HCT116 (cell line): ENCODE measurements around the gene LSAMP. TPM values are rescaled to one million over a fixed set of nuclear protein-coding genes. Genes with fewer than 3 reads are reported as not detected.

Source experiments
- ATAC-seq: fragments of 200-7000 bp; cut with Tn5 transposase; 2 replicates; pipeline ENCODE4 v1.9.1; 2020; ENCODE audit warnings: mild to moderate bottlenecking, moderate library complexity
- BruUV-seq: library from RNA; stranded (reverse); fragments of 400-500 nt; replicated peaks from 2 replicates; lab custom pipeline; 2021; lab: Mats Ljungman, UMichigan
- CTCF ChIA-PET: fragments of 300-600 bp; sonication (Branson Sonifier 250); formaldehyde crosslinking; loops from one replicate; lab custom pipeline; 2021; ENCODE audit warnings: antibody characterized with exemption; lab: Charles Lee
- POLR2A ChIA-PET: fragments of 300-600, 350-600 bp; sonication (Branson Sonifier 250); formaldehyde crosslinking; loops from one replicate; lab custom pipeline; 2021; ENCODE audit warnings: antibody characterized with exemption; lab: Charles Lee
- RAD21 ChIA-PET, 2 experiments: fragments of 300-600 bp; sonication (Branson Sonifier 250); formaldehyde crosslinking; loops; one replicate each; lab custom pipeline; 2023; ENCODE audit warnings: low total read pairs in 2 of 2; ENCODE audit not compliant: uncharacterized antibody in 2 of 2, unreplicated experiment in 2 of 2, low non-redundant PET in 1 of 2; lab: Charles Lee
- DNase-seq: peaks from one replicate; pipeline ENCODE4 v3.0.0-alpha.2; 2010; ENCODE audit warnings: low read depth, low spot score
- H2AFZ ChIP-seq: fragments of 200-600 bp; shearing (Covaris generic), sonication (generic); 2 replicates; pipeline ENCODE4 v1.6.1; 2017; ENCODE audit warnings: low read depth, mixed run types, mixed read lengths, antibody characterized with exemption, low read length; ENCODE audit not compliant: poor library complexity, severe bottlenecking
- H3K27ac ChIP-seq: 2 replicates; pipeline ENCODE4 v1.5.1; 2012; ENCODE audit warnings: low read depth, low read length
- H3K27me3 ChIP-seq: fragments of 200-600 bp; sonication (generic); 2 replicates; pipeline ENCODE4 v1.6.1; 2016; ENCODE audit warnings: mixed run types, low read length, mixed read lengths; ENCODE audit not compliant: insufficient read depth
- H3K36me3 ChIP-seq, 2 experiments: fragments of 200-500 bp in 1 of 2; fragments of 200-600 bp in 1 of 2; sonication (Bioruptor generic) in 1 of 2; sonication (generic) in 1 of 2; 2 replicates each; pipeline versions ENCODE4 v1.5.1 to v1.6.1; 2014 to 2016; ENCODE audit warnings: low read length in 2 of 2, inconsistent platforms in 1 of 2, mixed read lengths in 1 of 2, mixed run types in 1 of 2; ENCODE audit not compliant: insufficient read depth in 2 of 2, control insufficient read depth in 1 of 2
- H3K4me1 ChIP-seq, 2 experiments: fragments of 200-600 bp in 1 of 2; sonication (generic) in 1 of 2; 2 replicates each; pipeline versions ENCODE4 v1.5.1 to v1.6.1; 2012 to 2017; ENCODE audit warnings: low read length in 2 of 2, inconsistent platforms in 1 of 2, mild to moderate bottlenecking in 1 of 2, mixed read lengths in 1 of 2, mixed run types in 1 of 2, moderate library complexity in 1 of 2; ENCODE audit not compliant: insufficient read depth in 2 of 2, control insufficient read depth in 1 of 2
- H3K4me2 ChIP-seq: fragments of 200-600 bp; sonication (generic); 2 replicates; pipeline ENCODE4 v1.6.1; 2017; ENCODE audit warnings: mixed run types, low read length, mixed read lengths
- H3K4me3 ChIP-seq, 2 experiments: fragments of 200-600 bp in 1 of 2; sonication (generic) in 1 of 2; replicated peaks in 1 of 2; 2 replicates each; pipeline ENCODE4 v1.5.1; 2011 to 2016; ENCODE audit warnings: low read length in 2 of 2, control low read depth in 1 of 2, low read depth in 1 of 2, mild to moderate bottlenecking in 1 of 2, mixed read lengths in 1 of 2, mixed run types in 1 of 2
- H3K79me2 ChIP-seq: fragments of 200-600 bp; sonication (generic); 2 replicates; pipeline ENCODE4 v1.6.1; 2017; ENCODE audit warnings: mild to moderate bottlenecking, mixed run types, low read length, moderate library complexity, mixed read lengths; ENCODE audit not compliant: insufficient read depth
- H3K9ac ChIP-seq: fragments of 200-600 bp; sonication (generic); 2 replicates; pipeline ENCODE4 v1.6.1; 2016; ENCODE audit warnings: low read length, mixed read lengths
- H3K9me2 ChIP-seq: fragments of 200-600 bp; sonication (generic), shearing (Covaris generic); 2 replicates; pipeline ENCODE4 v1.6.1; 2017; ENCODE audit warnings: mixed run types, mild to moderate bottlenecking, moderate library complexity; ENCODE audit not compliant: insufficient read depth
- H3K9me3 ChIP-seq, 2 experiments: fragments of 200-500 bp in 1 of 2; fragments of 200-600 bp in 1 of 2; sonication (Bioruptor generic) in 1 of 2; sonication (generic) in 1 of 2; 2 replicates each; pipeline ENCODE4 v1.6.1; 2014 to 2017; ENCODE audit warnings: low read length in 2 of 2, mixed read lengths in 2 of 2, inconsistent platforms in 1 of 2, low read depth in 1 of 2, mild to moderate bottlenecking in 1 of 2, mixed run types in 1 of 2, moderate library complexity in 1 of 2; ENCODE audit not compliant: control insufficient read depth in 1 of 2, insufficient read depth in 1 of 2
- H4K20me1 ChIP-seq: fragments of 200-600 bp; sonication (generic), shearing (Covaris generic); 2 replicates; pipeline ENCODE4 v1.6.1; 2017; ENCODE audit warnings: mixed run types, mild to moderate bottlenecking, moderate library complexity; ENCODE audit not compliant: insufficient read depth
- CBX3 ChIP-seq: IDR thresholded peaks from 2 replicates; pipeline ENCODE4 v1.6.1; 2012; ENCODE audit warnings: low read depth
- CEBPB ChIP-seq: IDR thresholded peaks from 2 replicates; pipeline ENCODE4 v1.6.1; 2012; ENCODE audit warnings: low read depth
- EGR1 ChIP-seq: IDR thresholded peaks from 2 replicates; pipeline ENCODE4 v1.6.1; 2012; ENCODE audit warnings: low read depth
- ELF1 ChIP-seq: IDR thresholded peaks from 2 replicates; pipeline ENCODE4 v1.6.1; 2012; ENCODE audit warnings: low read depth, borderline replicate concordance
- EZH2 ChIP-seq: fragments of 200-600 bp; sonication (generic); IDR thresholded peaks from 2 replicates; pipeline ENCODE4 v1.6.1; 2017; ENCODE audit warnings: antibody characterized with exemption, mixed run types
- EZH2phosphoT487 ChIP-seq: fragments of 200-600 bp; IDR thresholded peaks from 2 replicates; pipeline ENCODE4 v1.6.1; 2018; ENCODE audit warnings: antibody characterized with exemption, borderline replicate concordance
- FOSL1 ChIP-seq: IDR thresholded peaks from 2 replicates; pipeline ENCODE4 v1.6.1; 2012; ENCODE audit warnings: low read depth
- JUND ChIP-seq: IDR thresholded peaks from 2 replicates; pipeline ENCODE4 v1.6.1; 2012
- POLR2A ChIP-seq: IDR thresholded peaks from 2 replicates; pipeline ENCODE4 v1.7.0; 2011; ENCODE audit warnings: borderline replicate concordance; ENCODE audit not compliant: insufficient read depth, insufficient read length; ENCODE audit errors: extremely low read depth
- POLR2AphosphoS5 ChIP-seq: IDR thresholded peaks from 2 replicates; pipeline ENCODE4 v1.6.1; 2011; ENCODE audit warnings: mild to moderate bottlenecking, low read depth, low read length, moderate library complexity
- RAD21 ChIP-seq: IDR thresholded peaks from 2 replicates; pipeline ENCODE4 v1.6.1; 2012; ENCODE audit warnings: low read depth, mild to moderate bottlenecking
- SIN3A ChIP-seq: IDR thresholded peaks from 2 replicates; pipeline ENCODE4 v1.6.1; 2012; ENCODE audit warnings: low read depth
- SP1 ChIP-seq: IDR thresholded peaks from 2 replicates; pipeline ENCODE4 v1.6.1; 2012; ENCODE audit warnings: low read depth
- TCF7L2 ChIP-seq: IDR thresholded peaks from 2 replicates; pipeline ENCODE4 v1.7.0; 2011; ENCODE audit warnings: borderline replicate concordance, inconsistent platforms; ENCODE audit not compliant: insufficient read depth, insufficient read length; ENCODE audit errors: extremely low read depth
- YY1 ChIP-seq: IDR thresholded peaks from 2 replicates; pipeline ENCODE4 v1.6.1; 2011; ENCODE audit warnings: low read length, low read depth, moderate library complexity, mild to moderate bottlenecking; ENCODE audit not compliant: insufficient replicate concordance; ENCODE audit errors: extremely low read depth
- ZFX ChIP-seq: fragments of 450-650 bp; IDR thresholded peaks from 2 replicates; pipeline ENCODE4 v1.6.1; 2017
- intact Hi-C: fragments of 100-400 bp; cut with micrococcal nuclease; formaldehyde crosslinking; loops from 2 replicates; pipeline ENCODE4 v1.10.0; 2022
- total RNA-seq: library from RNA; stranded (reverse); gene quantifications from one replicate; pipeline ENCODE4 v1.2.1, GENCODE V29; 2021; ENCODE audit not compliant: unreplicated experiment
- TF ChIP-seq, protein P1 (sequence below): IDR thresholded peaks from 2 replicates; pipeline ENCODE4 v1.6.1; 2012
- TF ChIP-seq, protein P2 (sequence below), 3 experiments: fragments of 200-600 bp in 1 of 3; sonication (generic) in 1 of 3; IDR thresholded peaks in 2 of 3; conservative IDR thresholded peaks in 1 of 3; 2 replicates each; pipeline ENCODE4 v1.5.1; 2012 to 2017; ENCODE audit warnings: low read depth in 2 of 3, low read length in 2 of 3, antibody characterized with exemption in 1 of 3, borderline replicate concordance in 1 of 3, control low read depth in 1 of 3, mild to moderate bottlenecking in 1 of 3, mixed read lengths in 1 of 3, mixed run types in 1 of 3, moderate library complexity in 1 of 3; ENCODE audit not compliant: insufficient read depth in 1 of 3
- TF ChIP-seq, protein P3 (sequence below): IDR thresholded peaks from 2 replicates; pipeline ENCODE4 v1.6.1; 2012; ENCODE audit warnings: low read depth

LSAMP gene
- total RNA-seq, 1 experiment from 2014 or later: 0.25 TPM

DNA sequence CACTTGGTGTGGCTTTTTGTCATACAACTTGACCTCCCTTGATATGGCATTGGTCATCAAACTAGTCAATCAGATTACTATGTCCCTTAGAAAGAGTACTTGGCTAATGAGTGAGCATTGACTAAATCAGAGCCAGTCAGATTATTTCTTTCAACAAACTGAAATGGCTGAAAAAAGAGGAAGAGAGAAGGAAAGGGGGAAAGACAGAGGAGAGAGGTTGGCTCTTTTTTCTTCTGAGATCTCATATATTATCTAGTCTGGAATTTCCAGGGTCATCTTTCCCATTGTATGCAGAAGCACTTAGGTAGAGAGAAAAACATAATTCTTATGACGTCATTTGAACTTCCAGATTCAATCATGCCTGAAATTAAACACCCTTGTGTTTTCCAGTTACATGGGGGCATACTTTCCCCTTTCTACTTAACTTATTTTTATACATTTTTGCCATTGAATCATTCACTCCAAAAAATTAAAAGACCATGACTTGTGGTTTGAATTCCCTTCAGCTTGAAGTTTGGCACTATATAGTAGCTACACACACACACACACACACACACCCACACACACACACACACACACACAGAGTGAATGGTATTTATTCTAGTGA lies 387.8 kb downstream of the LSAMP start:
- Histone ChIP-seq H3K9me3 (no peaks in the 10 kb centered on the region), H3K9me2 (no peaks in the 10 kb centered on the region), H3K27me3 (peaks cover 4% of the 10 kb centered on the region; the same call in 1 of the 2 replicates), H3K4me2 (no peak overlapping the region), H3K4me3 (no peak overlapping the region), H4K20me1 (no peaks in the 10 kb centered on the region), H3K9ac (no peak overlapping the region), H3K36me3 (no peaks in the 10 kb centered on the region), H2AFZ (no peak overlapping the region), H3K27ac (no peak overlapping the region), H3K4me1 (peaks cover 5 to 15% of the 10 kb centered on the region in 2 experiments; a peak in 3 of 4 replicates), H3K79me2 (no peaks in the 10 kb centered on the region)
- BruUV-seq: no TSS peak
- ChIA-PET CTCF (no interaction called here), RAD21 (no interaction called here), POLR2A (no interaction called here)
- no peak for DNase-seq
- ATAC-seq: no peak
- intact Hi-C loops: no loop called here
- TF ChIP-seq, protein P1, sequence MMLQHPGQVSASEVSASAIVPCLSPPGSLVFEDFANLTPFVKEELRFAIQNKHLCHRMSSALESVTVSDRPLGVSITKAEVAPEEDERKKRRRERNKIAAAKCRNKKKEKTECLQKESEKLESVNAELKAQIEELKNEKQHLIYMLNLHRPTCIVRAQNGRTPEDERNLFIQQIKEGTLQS: no peak
- no peak for TF ChIP-seq POLR2AphosphoS5
- no peak for TF ChIP-seq SP1
- no peak for TF ChIP-seq POLR2A
- TF ChIP-seq, protein P2, sequence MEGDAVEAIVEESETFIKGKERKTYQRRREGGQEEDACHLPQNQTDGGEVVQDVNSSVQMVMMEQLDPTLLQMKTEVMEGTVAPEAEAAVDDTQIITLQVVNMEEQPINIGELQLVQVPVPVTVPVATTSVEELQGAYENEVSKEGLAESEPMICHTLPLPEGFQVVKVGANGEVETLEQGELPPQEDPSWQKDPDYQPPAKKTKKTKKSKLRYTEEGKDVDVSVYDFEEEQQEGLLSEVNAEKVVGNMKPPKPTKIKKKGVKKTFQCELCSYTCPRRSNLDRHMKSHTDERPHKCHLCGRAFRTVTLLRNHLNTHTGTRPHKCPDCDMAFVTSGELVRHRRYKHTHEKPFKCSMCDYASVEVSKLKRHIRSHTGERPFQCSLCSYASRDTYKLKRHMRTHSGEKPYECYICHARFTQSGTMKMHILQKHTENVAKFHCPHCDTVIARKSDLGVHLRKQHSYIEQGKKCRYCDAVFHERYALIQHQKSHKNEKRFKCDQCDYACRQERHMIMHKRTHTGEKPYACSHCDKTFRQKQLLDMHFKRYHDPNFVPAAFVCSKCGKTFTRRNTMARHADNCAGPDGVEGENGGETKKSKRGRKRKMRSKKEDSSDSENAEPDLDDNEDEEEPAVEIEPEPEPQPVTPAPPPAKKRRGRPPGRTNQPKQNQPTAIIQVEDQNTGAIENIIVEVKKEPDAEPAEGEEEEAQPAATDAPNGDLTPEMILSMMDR (IDR thresholded peaks at IDR 0.05 in 2 of 3, conservative IDR thresholded peaks at IDR 0.05 in 1 of 3; ENCODE audit: borderline replicate concordance in 1 of 3, insufficient read depth in 1 of 3, low read depth in 2 of 3, low read length in 2 of 3): no peak
- TF ChIP-seq, protein P3, sequence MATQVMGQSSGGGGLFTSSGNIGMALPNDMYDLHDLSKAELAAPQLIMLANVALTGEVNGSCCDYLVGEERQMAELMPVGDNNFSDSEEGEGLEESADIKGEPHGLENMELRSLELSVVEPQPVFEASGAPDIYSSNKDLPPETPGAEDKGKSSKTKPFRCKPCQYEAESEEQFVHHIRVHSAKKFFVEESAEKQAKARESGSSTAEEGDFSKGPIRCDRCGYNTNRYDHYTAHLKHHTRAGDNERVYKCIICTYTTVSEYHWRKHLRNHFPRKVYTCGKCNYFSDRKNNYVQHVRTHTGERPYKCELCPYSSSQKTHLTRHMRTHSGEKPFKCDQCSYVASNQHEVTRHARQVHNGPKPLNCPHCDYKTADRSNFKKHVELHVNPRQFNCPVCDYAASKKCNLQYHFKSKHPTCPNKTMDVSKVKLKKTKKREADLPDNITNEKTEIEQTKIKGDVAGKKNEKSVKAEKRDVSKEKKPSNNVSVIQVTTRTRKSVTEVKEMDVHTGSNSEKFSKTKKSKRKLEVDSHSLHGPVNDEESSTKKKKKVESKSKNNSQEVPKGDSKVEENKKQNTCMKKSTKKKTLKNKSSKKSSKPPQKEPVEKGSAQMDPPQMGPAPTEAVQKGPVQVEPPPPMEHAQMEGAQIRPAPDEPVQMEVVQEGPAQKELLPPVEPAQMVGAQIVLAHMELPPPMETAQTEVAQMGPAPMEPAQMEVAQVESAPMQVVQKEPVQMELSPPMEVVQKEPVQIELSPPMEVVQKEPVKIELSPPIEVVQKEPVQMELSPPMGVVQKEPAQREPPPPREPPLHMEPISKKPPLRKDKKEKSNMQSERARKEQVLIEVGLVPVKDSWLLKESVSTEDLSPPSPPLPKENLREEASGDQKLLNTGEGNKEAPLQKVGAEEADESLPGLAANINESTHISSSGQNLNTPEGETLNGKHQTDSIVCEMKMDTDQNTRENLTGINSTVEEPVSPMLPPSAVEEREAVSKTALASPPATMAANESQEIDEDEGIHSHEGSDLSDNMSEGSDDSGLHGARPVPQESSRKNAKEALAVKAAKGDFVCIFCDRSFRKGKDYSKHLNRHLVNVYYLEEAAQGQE: no peak
- no peak for TF ChIP-seq EGR1
- no peak for TF ChIP-seq EZH2phosphoT487
- no peak for TF ChIP-seq CBX3
- TF ChIP-seq CEBPB: no peak
- TF ChIP-seq TCF7L2: no peak
- no peak for TF ChIP-seq JUND
- TF ChIP-seq EZH2: no peak
- TF ChIP-seq RAD21: no peak
- TF ChIP-seq FOSL1: no peak
- no peak for TF ChIP-seq YY1
- no peak for TF ChIP-seq SIN3A
- TF ChIP-seq ZFX: no peak
- TF ChIP-seq ELF1: no peak
